ENCODE measurements around the gene DIAPH2.

Gene DIAPH2

DNA sequence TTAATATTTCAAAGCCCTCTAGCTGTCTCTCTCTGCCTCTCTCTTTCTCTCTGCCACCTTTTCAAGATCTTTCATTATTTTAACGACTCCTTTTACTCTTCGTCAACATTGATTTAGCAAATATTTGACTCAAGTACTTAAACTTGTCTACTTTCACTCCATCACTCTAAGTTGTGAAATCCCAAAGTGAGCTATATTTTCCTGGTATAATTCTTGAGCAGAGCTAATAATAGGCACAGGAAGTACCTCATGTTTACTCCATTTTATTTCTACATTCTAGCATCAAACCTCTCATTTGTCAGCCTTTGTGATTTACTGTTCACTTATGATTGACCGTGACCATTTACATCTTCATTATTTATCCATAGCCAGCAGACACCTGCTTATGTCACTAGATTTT is 681.6 kb downstream of the DIAPH2 start:
- no peak overlapping the region for H3K27ac ChIP-seq

DNA sequence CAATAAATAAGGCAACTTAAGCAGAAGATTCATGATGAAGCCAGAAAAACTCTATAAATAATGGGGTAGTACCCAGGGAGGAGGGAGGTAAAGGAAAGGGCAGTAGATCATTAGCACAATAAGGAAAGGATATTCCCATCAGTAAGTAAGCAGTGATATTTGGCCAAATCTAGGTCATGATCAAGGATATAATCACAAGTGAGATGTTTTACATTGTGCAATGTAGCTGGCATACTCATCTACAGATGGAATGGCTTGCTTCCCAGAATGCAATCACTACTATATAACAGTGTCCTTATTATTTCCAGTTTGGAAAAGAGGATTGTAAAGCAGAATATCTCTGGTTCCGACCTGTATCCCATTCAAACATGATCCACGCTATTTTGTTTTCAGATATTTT is 682.5 kb downstream of the DIAPH2 start:
- H3K4me1 ChIP-seq (ENCODE audit: control insufficient read depth in 1 of 2, insufficient read depth in 1 of 2, low read depth in 1 of 2, low read length in 1 of 2) = no peaks in the 10 kb centered on the region
- H3K36me3 ChIP-seq = no peaks in the 10 kb centered on the region
- TF ChIP-seq CTCF (IDR thresholded peaks at IDR 0.05) = no peak
- H3K9me3 ChIP-seq = no peaks in the 10 kb centered on the region
- H3K27ac ChIP-seq = no peak overlapping the region
- no peaks in the 10 kb centered on the region for H3K27me3 ChIP-seq
- no peak overlapping the region for H3K4me3 ChIP-seq (ENCODE audit: low read depth in 1 of 2, low read length in 1 of 2)

More for the DNA sequence above, 681.6 kb downstream of the DIAPH2 start:
- H3K4me1 ChIP-seq (ENCODE audit: control insufficient read depth in 1 of 2, insufficient read depth in 1 of 2, low read depth in 1 of 2, low read length in 1 of 2) = no peaks in the 10 kb centered on the region
- H3K36me3 ChIP-seq = no peaks in the 10 kb centered on the region
- H3K4me3 ChIP-seq (ENCODE audit: low read depth in 1 of 2, low read length in 1 of 2) = no peak overlapping the region
- H3K27me3 ChIP-seq = no peaks in the 10 kb centered on the region
- no peak for TF ChIP-seq CTCF (IDR thresholded peaks at IDR 0.05)
- H3K9me3 ChIP-seq = no peaks in the 10 kb centered on the region

DNA sequence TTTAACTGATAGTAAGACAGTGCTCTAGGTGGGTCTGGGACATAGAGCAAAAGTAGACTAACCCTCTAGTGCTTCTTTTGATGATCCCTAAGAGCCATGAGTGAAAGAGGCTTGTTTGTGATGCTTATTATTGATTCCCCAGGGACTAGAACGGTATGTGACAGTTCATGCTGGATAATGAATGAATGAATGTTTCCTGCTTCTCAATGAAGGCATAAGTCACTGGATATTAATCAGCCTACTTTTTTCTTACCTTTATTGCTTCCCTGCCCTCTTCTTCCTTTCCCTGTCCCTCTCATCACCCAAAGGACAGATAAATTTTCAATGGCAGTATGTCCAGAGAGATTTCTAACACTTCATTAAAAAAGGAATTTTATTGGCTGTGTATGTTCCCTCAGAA is 685.3 kb downstream of the DIAPH2 start:
- no peaks in the 10 kb centered on the region for H3K4me1 ChIP-seq (ENCODE audit: control insufficient read depth in 1 of 2, insufficient read depth in 1 of 2, low read depth in 1 of 2, low read length in 1 of 2)
- no peaks in the 10 kb centered on the region for H3K27me3 ChIP-seq
- H3K36me3 ChIP-seq = no peaks in the 10 kb centered on the region
- no peak overlapping the region for H3K27ac ChIP-seq
- H3K4me3 ChIP-seq (ENCODE audit: low read depth in 1 of 2, low read length in 1 of 2) = no peak overlapping the region
- no peaks in the 10 kb centered on the region for H3K9me3 ChIP-seq
- TF ChIP-seq CTCF (IDR thresholded peaks at IDR 0.05) = no peak

DNA sequence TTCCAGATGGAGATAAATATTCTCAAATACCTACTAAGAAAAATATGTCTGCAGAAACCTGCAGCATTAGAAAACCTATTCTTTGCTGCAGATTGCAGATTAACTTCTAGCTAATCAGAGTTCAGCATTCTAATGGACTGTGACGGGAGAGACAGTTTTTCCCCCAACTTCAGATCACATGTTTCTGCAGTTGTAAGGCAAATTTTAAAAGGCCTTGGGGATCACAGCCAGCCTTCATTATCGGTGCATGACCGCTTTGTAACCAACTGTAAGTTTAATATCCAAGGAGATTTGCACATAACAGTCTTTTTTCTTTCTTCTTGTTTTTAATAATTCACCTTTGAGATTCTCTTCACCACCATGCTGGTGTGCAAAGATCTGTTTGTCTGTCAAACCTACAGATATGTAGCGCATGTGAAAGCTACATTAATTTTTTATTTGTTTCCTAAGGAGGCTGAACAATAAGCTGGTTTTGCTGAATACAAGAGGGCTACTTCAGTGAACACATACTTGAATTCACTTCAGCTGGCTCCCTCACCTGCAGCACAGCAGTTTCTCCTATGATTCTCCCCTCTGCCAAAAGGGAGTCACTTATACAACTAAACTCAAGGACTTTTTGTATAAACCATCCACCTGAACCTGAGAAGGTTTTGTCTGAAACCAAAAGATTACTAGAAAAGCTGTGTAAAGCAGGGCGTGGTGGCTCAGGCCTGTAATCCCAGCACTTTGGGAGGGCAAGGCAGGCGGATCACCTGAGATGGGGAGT is 687.5 kb downstream of the DIAPH2 start:
- H3K36me3 ChIP-seq = no peaks in the 10 kb centered on the region

DNA sequence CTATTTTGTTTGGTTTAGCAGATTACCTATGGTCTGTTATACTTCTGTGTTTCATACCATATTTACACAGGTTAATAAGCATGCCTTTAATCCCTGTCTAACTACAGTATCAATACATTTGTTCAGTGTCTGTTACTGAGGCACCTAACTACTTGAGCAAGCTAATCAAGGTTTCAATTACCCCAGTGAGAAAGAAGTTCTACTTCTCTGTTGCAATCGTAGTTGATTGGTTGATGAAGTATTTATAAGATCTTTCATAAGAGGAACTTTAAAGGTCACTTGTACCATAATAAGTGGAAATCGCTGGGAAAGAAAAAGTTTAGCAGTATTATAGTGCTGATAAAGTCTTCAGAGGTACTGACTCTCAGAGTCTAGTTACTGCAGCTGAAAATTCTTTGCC is 689.6 kb downstream of the DIAPH2 start:
- H3K4me1 ChIP-seq (ENCODE audit: control insufficient read depth in 1 of 2, insufficient read depth in 1 of 2, low read depth in 1 of 2, low read length in 1 of 2) = peaks cover 0 to 6% of the 10 kb centered on the region in 2 experiments
- no peak overlapping the region for H3K27ac ChIP-seq
- H3K9me3 ChIP-seq = no peaks in the 10 kb centered on the region
- H3K27me3 ChIP-seq = no peaks in the 10 kb centered on the region
- no peak for TF ChIP-seq CTCF (IDR thresholded peaks at IDR 0.05)
- H3K4me3 ChIP-seq (ENCODE audit: low read depth in 1 of 2, low read length in 1 of 2) = no peak overlapping the region
- no peaks in the 10 kb centered on the region for H3K36me3 ChIP-seq

More for the DNA sequence above, 687.5 kb downstream of the DIAPH2 start:
- H3K27me3 ChIP-seq = no peaks in the 10 kb centered on the region
- no peak overlapping the region for H3K4me3 ChIP-seq (ENCODE audit: low read depth in 1 of 2, low read length in 1 of 2)
- H3K9me3 ChIP-seq = no peaks in the 10 kb centered on the region
- H3K4me1 ChIP-seq (ENCODE audit: control insufficient read depth in 1 of 2, insufficient read depth in 1 of 2, low read depth in 1 of 2, low read length in 1 of 2) = peaks cover 0 to 4% of the 10 kb centered on the region in 2 experiments
- H3K27ac ChIP-seq = no peak overlapping the region
- no peak for TF ChIP-seq CTCF (IDR thresholded peaks at IDR 0.05)

All from neutrophil (primary cell).